ENCODE data around the gene MBTD1.

- TF ChIP-seq, protein P1, sequence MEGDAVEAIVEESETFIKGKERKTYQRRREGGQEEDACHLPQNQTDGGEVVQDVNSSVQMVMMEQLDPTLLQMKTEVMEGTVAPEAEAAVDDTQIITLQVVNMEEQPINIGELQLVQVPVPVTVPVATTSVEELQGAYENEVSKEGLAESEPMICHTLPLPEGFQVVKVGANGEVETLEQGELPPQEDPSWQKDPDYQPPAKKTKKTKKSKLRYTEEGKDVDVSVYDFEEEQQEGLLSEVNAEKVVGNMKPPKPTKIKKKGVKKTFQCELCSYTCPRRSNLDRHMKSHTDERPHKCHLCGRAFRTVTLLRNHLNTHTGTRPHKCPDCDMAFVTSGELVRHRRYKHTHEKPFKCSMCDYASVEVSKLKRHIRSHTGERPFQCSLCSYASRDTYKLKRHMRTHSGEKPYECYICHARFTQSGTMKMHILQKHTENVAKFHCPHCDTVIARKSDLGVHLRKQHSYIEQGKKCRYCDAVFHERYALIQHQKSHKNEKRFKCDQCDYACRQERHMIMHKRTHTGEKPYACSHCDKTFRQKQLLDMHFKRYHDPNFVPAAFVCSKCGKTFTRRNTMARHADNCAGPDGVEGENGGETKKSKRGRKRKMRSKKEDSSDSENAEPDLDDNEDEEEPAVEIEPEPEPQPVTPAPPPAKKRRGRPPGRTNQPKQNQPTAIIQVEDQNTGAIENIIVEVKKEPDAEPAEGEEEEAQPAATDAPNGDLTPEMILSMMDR (conservative IDR thresholded peaks at IDR 0.05; ENCODE audit: low read depth, low read length): no peak
- no peak for TF ChIP-seq EZH2 (IDR thresholded peaks at IDR 0.05; ENCODE audit: borderline replicate concordance, low read depth, low read length, poor library complexity, severe bottlenecking)
Measured at GRCh38 chr17:51149163-51149562, 110.7 kb downstream of the MBTD1 start.
